ENCODE measurements around the gene SH2D4B.

SH2D4B gene

GRCh38 chr10:80580638-80581468, 43.2 kb downstream of the SH2D4B start:
- H3K4me3 ChIP-seq (replicated peaks; ENCODE audit: insufficient read depth, low read length): no peak overlapping the region
- no peaks in the 10 kb centered on the region for H3K27me3 ChIP-seq (ENCODE audit: insufficient read depth, poor library complexity, severe bottlenecking)
- peak; percentile 78 to 80 for DNase-seq (ENCODE audit: low read depth in 1 of 2, low spot score in 1 of 2)
- H3K27ac ChIP-seq (replicated peaks): peak overlapping the region; percentile 93
- TF ChIP-seq SPI1 (IDR thresholded peaks at IDR 0.05; ENCODE audit: borderline replicate concordance, low read depth): no peak
- TF ChIP-seq, protein P1, sequence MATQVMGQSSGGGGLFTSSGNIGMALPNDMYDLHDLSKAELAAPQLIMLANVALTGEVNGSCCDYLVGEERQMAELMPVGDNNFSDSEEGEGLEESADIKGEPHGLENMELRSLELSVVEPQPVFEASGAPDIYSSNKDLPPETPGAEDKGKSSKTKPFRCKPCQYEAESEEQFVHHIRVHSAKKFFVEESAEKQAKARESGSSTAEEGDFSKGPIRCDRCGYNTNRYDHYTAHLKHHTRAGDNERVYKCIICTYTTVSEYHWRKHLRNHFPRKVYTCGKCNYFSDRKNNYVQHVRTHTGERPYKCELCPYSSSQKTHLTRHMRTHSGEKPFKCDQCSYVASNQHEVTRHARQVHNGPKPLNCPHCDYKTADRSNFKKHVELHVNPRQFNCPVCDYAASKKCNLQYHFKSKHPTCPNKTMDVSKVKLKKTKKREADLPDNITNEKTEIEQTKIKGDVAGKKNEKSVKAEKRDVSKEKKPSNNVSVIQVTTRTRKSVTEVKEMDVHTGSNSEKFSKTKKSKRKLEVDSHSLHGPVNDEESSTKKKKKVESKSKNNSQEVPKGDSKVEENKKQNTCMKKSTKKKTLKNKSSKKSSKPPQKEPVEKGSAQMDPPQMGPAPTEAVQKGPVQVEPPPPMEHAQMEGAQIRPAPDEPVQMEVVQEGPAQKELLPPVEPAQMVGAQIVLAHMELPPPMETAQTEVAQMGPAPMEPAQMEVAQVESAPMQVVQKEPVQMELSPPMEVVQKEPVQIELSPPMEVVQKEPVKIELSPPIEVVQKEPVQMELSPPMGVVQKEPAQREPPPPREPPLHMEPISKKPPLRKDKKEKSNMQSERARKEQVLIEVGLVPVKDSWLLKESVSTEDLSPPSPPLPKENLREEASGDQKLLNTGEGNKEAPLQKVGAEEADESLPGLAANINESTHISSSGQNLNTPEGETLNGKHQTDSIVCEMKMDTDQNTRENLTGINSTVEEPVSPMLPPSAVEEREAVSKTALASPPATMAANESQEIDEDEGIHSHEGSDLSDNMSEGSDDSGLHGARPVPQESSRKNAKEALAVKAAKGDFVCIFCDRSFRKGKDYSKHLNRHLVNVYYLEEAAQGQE (IDR thresholded peaks at IDR 0.05; ENCODE audit: insufficient replicate concordance, low read depth): peak; percentile 36
- TF ChIP-seq GABPA (IDR thresholded peaks at IDR 0.05; ENCODE audit: low read depth): no peak
- peak; percentile 29; the same call in 1 of the 2 replicates for TF ChIP-seq POLR2AphosphoS5 (IDR thresholded peaks at IDR 0.05; ENCODE audit: low read depth)
- TF ChIP-seq CTCF (IDR thresholded peaks at IDR 0.05; ENCODE audit: insufficient read depth, low read length): no peak

- Histone ChIP-seq H3K27ac (replicated peaks) (peak overlapping the region; percentile 93), H3K4me3 (replicated peaks; ENCODE audit: insufficient read depth, low read length) (no peak overlapping the region), H3K27me3 (ENCODE audit: insufficient read depth, poor library complexity, severe bottlenecking) (no peaks in the 10 kb centered on the region)
- no peak for DNase-seq (ENCODE audit: low read depth in 1 of 2, low spot score in 1 of 2)
- TF ChIP-seq SPI1 (IDR thresholded peaks at IDR 0.05; ENCODE audit: borderline replicate concordance, low read depth): no peak
- TF ChIP-seq CTCF (IDR thresholded peaks at IDR 0.05; ENCODE audit: insufficient read depth, low read length): no peak
- no peak for TF ChIP-seq GABPA (IDR thresholded peaks at IDR 0.05; ENCODE audit: low read depth)
- TF ChIP-seq POLR2AphosphoS5 (IDR thresholded peaks at IDR 0.05; ENCODE audit: low read depth): no peak
- TF ChIP-seq, protein P1 (IDR thresholded peaks at IDR 0.05; ENCODE audit: insufficient replicate concordance, low read depth): no peak
These were observed 43.8 kb downstream of the SH2D4B start for GRCh38 chr10:80581469-80581835.

- no peak for DNase-seq (ENCODE audit: low read depth in 1 of 2, low spot score in 1 of 2)
- no peak overlapping the region for H3K4me3 ChIP-seq (replicated peaks; ENCODE audit: insufficient read depth, low read length)
- peak overlapping the region; percentile 93 for H3K27ac ChIP-seq (replicated peaks)
- TF ChIP-seq, protein P1 (IDR thresholded peaks at IDR 0.05; ENCODE audit: insufficient replicate concordance, low read depth): no peak
- no peak for TF ChIP-seq CTCF (IDR thresholded peaks at IDR 0.05; ENCODE audit: insufficient read depth, low read length)
- TF ChIP-seq SPI1 (IDR thresholded peaks at IDR 0.05; ENCODE audit: borderline replicate concordance, low read depth): no peak
- no peak for TF ChIP-seq GABPA (IDR thresholded peaks at IDR 0.05; ENCODE audit: low read depth)
- no peak for TF ChIP-seq POLR2AphosphoS5 (IDR thresholded peaks at IDR 0.05; ENCODE audit: low read depth)
- no peaks in the 10 kb centered on the region for H3K27me3 ChIP-seq (ENCODE audit: insufficient read depth, poor library complexity, severe bottlenecking)
These were observed 44.7 kb downstream of the SH2D4B start for GRCh38 chr10:80582286-80582960.

Measured in HL-60 (cell line).